Neural cell (in vitro differentiated cells): ENCODE measurements around the gene PTPRG.

Experiments used
- EZH2 ChIP-seq: fragments of 200-600, 300-800 bp; shearing (Covaris generic), sonication (generic); IDR thresholded peaks from 2 replicates; pipeline ENCODE4 v1.6.1; 2014; ENCODE audit warnings: antibody characterized with exemption, low read length, borderline replicate concordance, mild to moderate bottlenecking; ENCODE audit not compliant: insufficient read depth, poor library complexity, severe bottlenecking
- POLR2AphosphoS5 ChIP-seq: IDR thresholded peaks from 2 replicates; pipeline ENCODE4 v1.6.1; 2012
- TF ChIP-seq, protein P1 (sequence below): IDR thresholded peaks from 2 replicates; pipeline ENCODE4 v1.6.1; 2012; ENCODE audit warnings: borderline replicate concordance
- TF ChIP-seq, protein P2 (sequence below): fragments of 450-650 bp; IDR thresholded peaks from 2 replicates; pipeline ENCODE4 v1.5.1; 2014; ENCODE audit warnings: antibody characterized with exemption, mild to moderate bottlenecking, moderate library complexity; ENCODE audit not compliant: poor library complexity, severe bottlenecking

DNA sequence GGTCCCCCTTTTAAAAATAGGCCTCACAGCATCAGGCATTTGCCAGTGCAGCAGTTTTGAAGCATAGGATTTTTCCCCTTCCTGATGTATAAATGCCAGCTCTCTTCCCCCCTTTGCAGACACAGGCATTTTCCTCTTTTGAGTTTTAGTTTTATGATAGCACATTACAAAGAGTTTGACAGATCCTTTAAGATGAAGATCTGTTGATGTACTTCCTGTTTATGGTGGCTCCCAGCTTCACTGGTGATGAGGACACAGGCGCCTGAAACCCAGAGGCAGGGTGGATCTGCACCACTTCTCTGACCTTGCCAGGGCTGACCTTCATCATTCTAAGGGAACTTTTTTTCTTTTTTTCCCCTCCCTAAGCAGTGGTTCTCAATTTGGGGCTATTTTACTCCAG lies 243.4 kb downstream of the PTPRG start:
- TF ChIP-seq, protein P1, sequence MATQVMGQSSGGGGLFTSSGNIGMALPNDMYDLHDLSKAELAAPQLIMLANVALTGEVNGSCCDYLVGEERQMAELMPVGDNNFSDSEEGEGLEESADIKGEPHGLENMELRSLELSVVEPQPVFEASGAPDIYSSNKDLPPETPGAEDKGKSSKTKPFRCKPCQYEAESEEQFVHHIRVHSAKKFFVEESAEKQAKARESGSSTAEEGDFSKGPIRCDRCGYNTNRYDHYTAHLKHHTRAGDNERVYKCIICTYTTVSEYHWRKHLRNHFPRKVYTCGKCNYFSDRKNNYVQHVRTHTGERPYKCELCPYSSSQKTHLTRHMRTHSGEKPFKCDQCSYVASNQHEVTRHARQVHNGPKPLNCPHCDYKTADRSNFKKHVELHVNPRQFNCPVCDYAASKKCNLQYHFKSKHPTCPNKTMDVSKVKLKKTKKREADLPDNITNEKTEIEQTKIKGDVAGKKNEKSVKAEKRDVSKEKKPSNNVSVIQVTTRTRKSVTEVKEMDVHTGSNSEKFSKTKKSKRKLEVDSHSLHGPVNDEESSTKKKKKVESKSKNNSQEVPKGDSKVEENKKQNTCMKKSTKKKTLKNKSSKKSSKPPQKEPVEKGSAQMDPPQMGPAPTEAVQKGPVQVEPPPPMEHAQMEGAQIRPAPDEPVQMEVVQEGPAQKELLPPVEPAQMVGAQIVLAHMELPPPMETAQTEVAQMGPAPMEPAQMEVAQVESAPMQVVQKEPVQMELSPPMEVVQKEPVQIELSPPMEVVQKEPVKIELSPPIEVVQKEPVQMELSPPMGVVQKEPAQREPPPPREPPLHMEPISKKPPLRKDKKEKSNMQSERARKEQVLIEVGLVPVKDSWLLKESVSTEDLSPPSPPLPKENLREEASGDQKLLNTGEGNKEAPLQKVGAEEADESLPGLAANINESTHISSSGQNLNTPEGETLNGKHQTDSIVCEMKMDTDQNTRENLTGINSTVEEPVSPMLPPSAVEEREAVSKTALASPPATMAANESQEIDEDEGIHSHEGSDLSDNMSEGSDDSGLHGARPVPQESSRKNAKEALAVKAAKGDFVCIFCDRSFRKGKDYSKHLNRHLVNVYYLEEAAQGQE, result no peak
- TF ChIP-seq POLR2AphosphoS5 (no peak), EZH2 (no peak)
- TF ChIP-seq, protein P2, sequence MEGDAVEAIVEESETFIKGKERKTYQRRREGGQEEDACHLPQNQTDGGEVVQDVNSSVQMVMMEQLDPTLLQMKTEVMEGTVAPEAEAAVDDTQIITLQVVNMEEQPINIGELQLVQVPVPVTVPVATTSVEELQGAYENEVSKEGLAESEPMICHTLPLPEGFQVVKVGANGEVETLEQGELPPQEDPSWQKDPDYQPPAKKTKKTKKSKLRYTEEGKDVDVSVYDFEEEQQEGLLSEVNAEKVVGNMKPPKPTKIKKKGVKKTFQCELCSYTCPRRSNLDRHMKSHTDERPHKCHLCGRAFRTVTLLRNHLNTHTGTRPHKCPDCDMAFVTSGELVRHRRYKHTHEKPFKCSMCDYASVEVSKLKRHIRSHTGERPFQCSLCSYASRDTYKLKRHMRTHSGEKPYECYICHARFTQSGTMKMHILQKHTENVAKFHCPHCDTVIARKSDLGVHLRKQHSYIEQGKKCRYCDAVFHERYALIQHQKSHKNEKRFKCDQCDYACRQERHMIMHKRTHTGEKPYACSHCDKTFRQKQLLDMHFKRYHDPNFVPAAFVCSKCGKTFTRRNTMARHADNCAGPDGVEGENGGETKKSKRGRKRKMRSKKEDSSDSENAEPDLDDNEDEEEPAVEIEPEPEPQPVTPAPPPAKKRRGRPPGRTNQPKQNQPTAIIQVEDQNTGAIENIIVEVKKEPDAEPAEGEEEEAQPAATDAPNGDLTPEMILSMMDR, result no peak
